DMS 273 treated with DMSO at 0.1 percent for 48 hours (cell line): Measurements from ENCODE around the gene ARHGEF38.
A peak's percentile ranks its signal among the peaks of the same experiment; 100 is the strongest.
"Not testable (repeated sequence)": the region's sequence is repeated elsewhere in the genome, so short reads cannot be mapped to it uniquely, and the experiment has no call there.

Experiments used
- DNase-seq: peaks from one replicate; lab custom pipeline; 2025; lab: John Stamatoyannopoulos, UW

Gene ARHGEF38

DNA sequence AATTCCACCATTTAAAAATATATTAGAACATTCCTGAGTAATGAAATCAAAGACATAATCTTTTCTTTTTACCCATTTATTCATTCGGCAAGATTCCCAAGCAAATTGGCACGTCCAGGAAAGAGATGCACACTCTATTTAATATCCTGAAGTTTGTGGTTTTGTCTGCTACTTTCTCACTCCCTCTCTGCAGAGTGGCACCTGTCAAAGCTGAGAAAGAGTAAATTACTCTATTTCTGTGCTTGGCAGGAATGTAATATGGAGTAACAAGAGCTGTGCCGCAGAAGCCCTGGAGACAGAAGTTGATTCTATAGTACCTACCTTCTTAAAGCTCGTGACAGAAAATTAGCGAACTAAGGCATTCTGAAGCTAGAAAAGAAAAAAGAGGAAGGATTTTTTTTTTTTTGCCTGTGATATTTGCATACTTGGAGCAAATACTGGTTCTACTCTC, 161.7 kb downstream of the ARHGEF38 start:
- no peak for DNase-seq

DNA sequence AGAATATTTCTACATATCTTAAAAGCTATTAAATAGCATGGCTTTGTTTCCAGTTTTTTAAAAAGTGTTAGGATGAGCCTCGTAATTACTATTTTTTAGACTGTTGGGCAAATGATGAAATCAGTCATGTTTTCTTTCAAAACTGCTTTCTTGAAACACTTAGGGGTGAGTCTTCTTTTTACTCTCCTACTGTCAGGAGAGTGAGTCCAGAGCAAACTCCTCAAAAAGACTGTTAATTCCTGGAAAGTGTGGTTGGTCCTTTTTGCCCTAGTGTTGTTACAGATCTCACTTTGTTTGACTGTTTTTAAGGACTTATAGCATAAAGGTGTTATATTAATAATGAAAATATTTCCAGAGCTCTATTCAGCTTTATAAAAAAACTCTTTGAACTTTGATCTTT, 162.5 kb downstream of the ARHGEF38 start:
- no peak for DNase-seq

DNA sequence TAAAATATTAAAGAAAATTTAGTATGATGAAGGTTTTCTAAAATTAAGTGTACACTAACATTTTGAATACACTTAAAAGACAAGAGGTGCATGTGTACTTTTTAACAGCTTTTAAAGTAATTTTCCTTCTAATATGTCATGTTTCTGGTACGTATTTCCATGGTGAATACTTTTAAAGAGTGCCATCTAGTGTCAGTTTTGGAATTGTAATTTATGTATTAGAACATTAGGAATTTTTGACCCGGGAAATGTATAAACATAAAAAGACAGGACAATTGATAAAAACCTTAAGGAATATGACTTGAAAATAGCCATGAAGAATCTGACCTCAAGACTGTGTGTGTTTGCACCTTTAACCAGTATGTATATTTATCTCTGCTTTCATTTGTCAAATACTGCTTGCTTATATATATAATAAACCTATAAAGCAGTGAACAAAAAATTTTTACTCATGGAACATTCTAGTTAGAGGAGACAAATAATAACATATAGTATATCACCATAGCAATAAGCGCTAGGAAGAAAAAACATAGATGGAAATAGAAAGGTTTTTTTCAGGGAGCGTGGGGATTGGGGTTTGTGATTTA, 163.4 kb downstream of the ARHGEF38 start:
- DNase-seq = peak; percentile 17

DNA sequence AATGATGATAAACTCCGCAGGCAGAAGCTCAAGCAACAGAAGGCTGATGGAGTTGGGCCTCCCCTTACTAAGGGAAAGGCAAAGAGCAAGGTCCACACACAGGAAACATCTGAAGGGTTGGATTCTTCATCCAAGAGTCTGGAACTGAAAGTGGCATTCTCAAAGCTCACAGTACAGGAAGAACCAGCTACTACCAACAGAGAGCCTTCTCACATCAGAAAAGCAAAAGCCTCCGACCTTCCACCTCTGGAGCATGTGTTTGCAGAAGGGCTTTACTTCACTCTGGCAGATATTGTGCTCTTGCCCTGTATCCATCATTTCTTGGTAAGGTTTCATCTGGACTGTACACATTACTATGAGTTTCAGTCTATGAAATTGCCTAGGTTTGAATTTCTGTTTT, 166.8 kb downstream of the ARHGEF38 start:
- DNase-seq = no peak

DNA sequence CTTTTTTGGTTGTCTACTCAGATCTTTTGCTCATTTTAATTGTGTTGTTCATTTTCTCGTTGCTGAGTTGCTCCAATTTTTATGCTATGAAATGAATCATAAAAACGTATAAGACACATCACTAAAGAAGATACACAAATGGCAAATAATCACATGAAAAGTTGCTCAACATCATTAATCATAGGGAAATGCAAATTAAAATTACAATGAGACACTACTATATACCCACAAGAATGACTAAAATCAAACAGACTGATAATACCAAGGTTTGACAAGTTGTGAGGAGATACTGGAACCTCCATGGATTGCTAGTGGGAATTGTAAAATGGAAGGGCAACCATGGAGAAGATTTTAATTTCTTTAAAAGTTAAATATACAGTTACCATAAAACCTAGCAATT, 173.2 kb downstream of the ARHGEF38 start:
- DNase-seq = no peak

DNA sequence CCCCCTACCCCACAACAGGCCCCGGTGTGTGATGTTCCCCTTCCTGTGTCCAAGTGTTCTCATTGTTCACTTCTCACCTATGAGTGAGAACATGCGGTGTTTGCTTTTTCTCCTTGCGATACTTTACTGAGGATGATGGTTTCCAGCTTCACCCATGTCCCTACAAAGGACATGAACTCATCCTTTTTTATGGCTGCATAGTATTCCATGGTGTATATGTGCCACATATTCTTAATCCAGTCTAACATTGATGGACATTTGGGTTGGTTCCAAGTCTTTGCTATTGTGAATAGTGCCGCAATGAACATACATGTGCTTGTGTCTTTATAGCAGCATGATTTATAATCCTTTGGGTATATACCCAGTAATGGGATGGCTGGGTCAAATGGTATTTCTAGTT, 177.5 kb downstream of the ARHGEF38 start:
- not testable (repeated sequence) for DNase-seq
